CD14-positive monocyte (primary cell): ENCODE results near the gene CROCC. TPM values are rescaled to one million over a fixed set of nuclear protein-coding genes. Genes with fewer than 3 reads are reported as not detected.
A peak's percentile ranks its signal among the peaks of the same experiment; 100 is the strongest.

Experiments
- DNase-seq, 3 donors: peaks; one replicate each; pipeline ENCODE4 v3.0.0-alpha.2; 2011 to 2022
- H2AFZ ChIP-seq: 2 replicates; pipeline ENCODE4 v1.6.0; 2012; ENCODE audit warnings: mild to moderate bottlenecking, low read depth, low read length, inconsistent platforms; ENCODE audit not compliant: insufficient read depth, poor library complexity, severe bottlenecking
- H3K27ac ChIP-seq, 2 donors: 1 replicate in 1 of 2; 2 replicates in 1 of 2; pipeline ENCODE4 v1.5.1; 2012 to 2013; ENCODE audit warnings: low read length in 2 of 2, control low read depth in 1 of 2, inconsistent platforms in 1 of 2, low read depth in 1 of 2, mild to moderate bottlenecking in 1 of 2
- H3K27me3 ChIP-seq, 2 donors: one replicate each; pipeline versions ENCODE4 v1.6.0 to v1.6.1; 2011 to 2013; ENCODE audit warnings: low read length in 2 of 2; ENCODE audit not compliant: control insufficient read depth in 2 of 2, insufficient read depth in 2 of 2
- H3K36me3 ChIP-seq, 2 donors: replicated peaks in 1 of 2; 1 replicate in 1 of 2; 2 replicates in 1 of 2; pipeline versions ENCODE4 v1.5.1 to v1.6.1; 2012 to 2013; ENCODE audit warnings: low read length in 2 of 2, control low read depth in 1 of 2, inconsistent platforms in 1 of 2, mild to moderate bottlenecking in 1 of 2; ENCODE audit not compliant: insufficient read depth in 2 of 2, control insufficient read depth in 1 of 2
- H3K4me1 ChIP-seq, 2 donors: 1 replicate in 1 of 2; 2 replicates in 1 of 2; pipeline versions ENCODE4 v1.5.1 to v1.6.1; 2012 to 2013; ENCODE audit warnings: low read length in 2 of 2, control low read depth in 1 of 2, inconsistent platforms in 1 of 2, mild to moderate bottlenecking in 1 of 2, moderate library complexity in 1 of 2; ENCODE audit not compliant: insufficient read depth in 2 of 2, control insufficient read depth in 1 of 2
- H3K4me2 ChIP-seq: replicated peaks from 2 replicates; pipeline ENCODE3; 2012; ENCODE audit warnings: low read length, moderate library complexity, mild to moderate bottlenecking; ENCODE audit not compliant: poor library complexity, severe bottlenecking; ENCODE audit errors: extremely low read depth
- H3K4me3 ChIP-seq, 3 experiments: fragments of 200-600 bp in 1 of 3; sonication (generic) in 1 of 3; replicated peaks in 1 of 3; 1 replicate in 2 of 3; 2 replicates in 1 of 3; pipeline ENCODE4 v1.5.1; 2011 to 2013; ENCODE audit warnings: low read length in 3 of 3, mild to moderate bottlenecking in 3 of 3, control low read depth in 2 of 3, low read depth in 2 of 3, inconsistent platforms in 1 of 3, moderate library complexity in 1 of 3
- H3K79me2 ChIP-seq: 2 replicates; pipeline ENCODE4 v1.6.0; 2012; ENCODE audit warnings: mild to moderate bottlenecking, control low read depth, inconsistent platforms, low read length, moderate library complexity; ENCODE audit not compliant: insufficient read depth
- H3K9ac ChIP-seq: 2 replicates; pipeline ENCODE4 v1.6.0; 2017; ENCODE audit warnings: low read length, mild to moderate bottlenecking; ENCODE audit not compliant: insufficient read depth, poor library complexity, severe bottlenecking
- H3K9me3 ChIP-seq, 2 donors: replicated peaks in 1 of 2; 1 replicate in 1 of 2; 2 replicates in 1 of 2; pipeline versions ENCODE4 v1.5.1 to v1.6.1; 2012 to 2013; ENCODE audit warnings: low read length in 2 of 2, control low read depth in 1 of 2; ENCODE audit not compliant: control insufficient read depth in 1 of 2, insufficient read depth in 1 of 2
- H4K20me1 ChIP-seq: 2 replicates; pipeline ENCODE4 v1.6.0; 2012; ENCODE audit warnings: mild to moderate bottlenecking, low read length, control low read depth, moderate library complexity; ENCODE audit not compliant: insufficient read depth
- H3K27ac Mint-ChIP-seq, 7 donors: one replicate each; pipeline ENCODE4 v1.8.0; 2020; ENCODE audit warnings: mild to moderate bottlenecking in 7 of 7, mixed read lengths in 7 of 7, moderate library complexity in 6 of 7, inconsistent platforms in 2 of 7
- H3K27me3 Mint-ChIP-seq, 3 donors: one replicate each; pipeline ENCODE4 v1.8.0; 2021 to 2022; ENCODE audit warnings: low read depth in 3 of 3, mild to moderate bottlenecking in 3 of 3, mixed read lengths in 3 of 3, moderate library complexity in 3 of 3, inconsistent platforms in 1 of 3
- H3K36me3 Mint-ChIP-seq, 2 donors: one replicate each; pipeline ENCODE4 v1.8.0; 2020; ENCODE audit warnings: mixed read lengths in 2 of 2, inconsistent platforms in 1 of 2, mild to moderate bottlenecking in 1 of 2
- H3K4me1 Mint-ChIP-seq: one replicate; pipeline ENCODE4 v1.8.0; 2020; ENCODE audit warnings: mild to moderate bottlenecking, mixed read lengths
- H3K4me3 Mint-ChIP-seq, 2 donors: one replicate each; pipeline ENCODE4 v1.8.0; 2020; ENCODE audit warnings: mild to moderate bottlenecking in 2 of 2, mixed read lengths in 2 of 2, moderate library complexity in 1 of 2
- H3K9me3 Mint-ChIP-seq, 7 donors: one replicate each; pipeline ENCODE4 v1.8.0; 2020 to 2022; ENCODE audit warnings: mixed read lengths in 7 of 7, mild to moderate bottlenecking in 6 of 7, moderate library complexity in 6 of 7, inconsistent platforms in 2 of 7
- WGBS: methylation state at CpG from one replicate; pipeline ENCODE4 v1.1.5; 2013; ENCODE audit warnings: missing lambda C conversion rate; ENCODE audit not compliant: insufficient coverage; 5-methylcytosine and 5-hydroxymethylcytosine counted together
- intact Hi-C, 2 donors: fragments of 100-400 bp; cut with micrococcal nuclease; formaldehyde crosslinking; loops; one replicate each; pipeline versions ENCODE4 v1.15.0 to v1.15.1; 2023
- polyA plus RNA-seq, 3 donors: library from polyadenylated mRNA; depleted of rRNA in 1 of 3; unstranded in 2 of 3; stranded (reverse) in 1 of 3; fragments of 300-500 nt in 2 of 3; fragments of >200 nt in 1 of 3; fragmentation: Illumina TruSeq in 2 of 3; gene quantifications; 1 replicate in 2 of 3; 2 replicates in 1 of 3; pipeline ENCODE4 v1.2.3, GENCODE V29; 2012 to 2021
- TF ChIP-seq, protein P1 (sequence below): fragments of 200-600 bp; IDR thresholded peaks from one replicate; pipeline ENCODE4 v1.8.0; 2022; ENCODE audit warnings: antibody characterized with exemption, mild to moderate bottlenecking

The CROCC gene
- polyA plus RNA-seq, 3 donors, result 0.21 to 46.1 (median 0.69) TPM

- no peak overlapping the region for H3K4me3 Mint-ChIP-seq
- no peak for DNase-seq
- intact Hi-C loops, result loop anchor here in 1 of 2 donors (10.0 kb wide), 1 partner anchor 62 kb away; no protein-coding TSS in a partner anchor
- Histone ChIP-seq H4K20me1 (no peaks in the 10 kb centered on the region), H3K4me3 (no peak overlapping the region), H3K4me2 (no peak overlapping the region), H3K27me3 (no peaks in the 10 kb centered on the region), H2AFZ (no peak overlapping the region), H3K9me3 (no peaks in the 10 kb centered on the region), H3K9ac (no peak overlapping the region), H3K36me3 (peaks cover 60 to 85% of the 10 kb centered on the region in 2 donors), H3K27ac (no peak overlapping the region), H3K4me1 (no peaks in the 10 kb centered on the region), H3K79me2 (no peaks in the 10 kb centered on the region)
- peaks cover 0 to 2% (median 0%) of the 10 kb centered on the region in 7 donors for H3K9me3 Mint-ChIP-seq
- 100% methylated on average over 3 of the region's 4 CpGs for WGBS
- peaks cover 0 to 2% (median 0%) of the 10 kb centered on the region in 3 donors for H3K27me3 Mint-ChIP-seq
- H3K4me1 Mint-ChIP-seq, result no peaks in the 10 kb centered on the region
- peaks cover 65 to 87% of the 10 kb centered on the region in 2 donors for H3K36me3 Mint-ChIP-seq
- H3K27ac Mint-ChIP-seq, result peak overlapping the region in 1 of 7 donors; percentile 43
- TF ChIP-seq, protein P1, sequence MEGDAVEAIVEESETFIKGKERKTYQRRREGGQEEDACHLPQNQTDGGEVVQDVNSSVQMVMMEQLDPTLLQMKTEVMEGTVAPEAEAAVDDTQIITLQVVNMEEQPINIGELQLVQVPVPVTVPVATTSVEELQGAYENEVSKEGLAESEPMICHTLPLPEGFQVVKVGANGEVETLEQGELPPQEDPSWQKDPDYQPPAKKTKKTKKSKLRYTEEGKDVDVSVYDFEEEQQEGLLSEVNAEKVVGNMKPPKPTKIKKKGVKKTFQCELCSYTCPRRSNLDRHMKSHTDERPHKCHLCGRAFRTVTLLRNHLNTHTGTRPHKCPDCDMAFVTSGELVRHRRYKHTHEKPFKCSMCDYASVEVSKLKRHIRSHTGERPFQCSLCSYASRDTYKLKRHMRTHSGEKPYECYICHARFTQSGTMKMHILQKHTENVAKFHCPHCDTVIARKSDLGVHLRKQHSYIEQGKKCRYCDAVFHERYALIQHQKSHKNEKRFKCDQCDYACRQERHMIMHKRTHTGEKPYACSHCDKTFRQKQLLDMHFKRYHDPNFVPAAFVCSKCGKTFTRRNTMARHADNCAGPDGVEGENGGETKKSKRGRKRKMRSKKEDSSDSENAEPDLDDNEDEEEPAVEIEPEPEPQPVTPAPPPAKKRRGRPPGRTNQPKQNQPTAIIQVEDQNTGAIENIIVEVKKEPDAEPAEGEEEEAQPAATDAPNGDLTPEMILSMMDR, result no peak
Measured at GRCh38 chr1:17002524-17002902, 80.8 kb downstream of the CROCC start.

DNA sequence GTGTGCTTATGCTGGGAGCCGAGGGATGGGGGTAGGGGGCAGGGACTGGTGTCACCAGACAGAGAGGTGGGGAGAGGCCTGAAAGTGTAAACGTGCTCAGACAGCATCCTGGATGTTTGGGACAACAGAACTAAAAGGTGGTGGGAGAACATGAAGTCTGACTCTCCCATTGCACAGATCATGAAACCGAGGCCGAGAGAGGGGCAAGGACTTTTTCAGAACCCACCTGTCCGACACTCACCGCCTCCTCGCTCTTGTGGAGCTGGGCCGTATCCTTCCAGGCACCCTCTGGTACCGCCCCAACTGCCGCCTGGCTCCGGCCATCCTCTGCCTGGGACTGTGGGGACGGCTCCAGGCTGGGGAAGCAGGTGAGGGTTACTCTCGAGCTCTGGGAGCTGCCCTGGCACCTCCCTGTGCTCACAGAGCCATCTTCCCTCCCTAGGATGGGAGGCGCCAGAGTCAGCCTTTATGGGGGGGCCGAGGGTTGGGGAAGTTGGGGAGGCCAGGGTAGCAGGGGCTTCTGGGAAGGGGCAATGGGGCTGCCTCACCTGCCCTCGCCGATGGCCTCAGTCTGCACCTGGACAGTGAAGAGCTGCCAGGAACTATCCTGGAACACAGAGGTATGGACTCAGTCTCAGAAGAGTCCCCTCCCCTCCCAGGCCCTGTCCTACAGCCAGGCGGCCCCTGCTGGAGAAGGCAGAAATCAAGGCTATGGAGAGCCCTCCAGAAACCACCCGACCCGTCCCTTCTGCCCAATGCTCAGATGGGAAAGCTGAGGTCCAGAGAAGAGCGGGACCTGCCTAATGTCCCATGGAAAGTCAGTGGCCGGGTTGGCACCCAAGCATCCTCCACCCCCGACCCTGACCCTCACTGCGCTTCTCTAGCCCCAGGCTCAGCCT is 83.0 kb downstream of the CROCC start:
- H3K9me3 Mint-ChIP-seq, result peaks cover 0 to 2% (median 0%) of the 10 kb centered on the region in 7 donors
- peaks cover 45 to 66% of the 10 kb centered on the region in 2 donors for H3K36me3 Mint-ChIP-seq
- Histone ChIP-seq H3K27ac (no peak overlapping the region), H3K4me3 (no peak overlapping the region), H4K20me1 (peaks cover 9% of the 10 kb centered on the region), H3K4me1 (peaks cover 8 to 9% of the 10 kb centered on the region in 2 donors), H3K27me3 (no peaks in the 10 kb centered on the region), H3K36me3 (peaks cover 46 to 64% of the 10 kb centered on the region in 2 donors), H3K9ac (no peak overlapping the region), H3K4me2 (no peak overlapping the region), H3K9me3 (no peaks in the 10 kb centered on the region), H3K79me2 (no peaks in the 10 kb centered on the region), H2AFZ (no peak overlapping the region)
- peaks cover 9% of the 10 kb centered on the region for H3K4me1 Mint-ChIP-seq
- WGBS, result 98% methylated on average over 18 of the region's 24 CpGs
- H3K4me3 Mint-ChIP-seq, result no peak overlapping the region
- TF ChIP-seq, protein P1, result no peak
- H3K27ac Mint-ChIP-seq, result peak overlapping the region in 5 of 7 donors; percentile 13 to 55 (median 42)
- H3K27me3 Mint-ChIP-seq, result peaks cover 0 to 2% (median 0%) of the 10 kb centered on the region in 3 donors
- DNase-seq, result no peak
- intact Hi-C loops, result loop anchor here in 1 of 2 donors (10.0 kb wide), 1 partner anchor 60 kb away; no protein-coding TSS in a partner anchor
